Activated effector memory CD4-positive, alpha-beta T cell treated with Interleukin-2 at 50 U/mL for 16 hours (primary cell): ENCODE data around the gene PRSS38.

Experiments used
- DNase-seq: peaks from one replicate; pipeline ENCODE4 v3.0.0-alpha.2; 2020

Gene PRSS38

GRCh38 chr1:227886993-227887696 lies 71.7 kb downstream of the PRSS38 start:
- DNase-seq: peak; percentile 31

GRCh38 chr1:227887697-227888403 lies 72.4 kb downstream of the PRSS38 start:
- peak; percentile 0 for DNase-seq

GRCh38 chr1:227888404-227889046 lies 73.0 kb downstream of the PRSS38 start:
- DNase-seq: peak; percentile 0

- DNase-seq: no peak
Observed at GRCh38 chr1:227889047-227889862, 73.8 kb downstream of the PRSS38 start.

- peak; percentile 0 for DNase-seq
Observed at GRCh38 chr1:227889863-227890405, 74.5 kb downstream of the PRSS38 start.

GRCh38 chr1:227890451-227891222 lies 75.2 kb downstream of the PRSS38 start:
- DNase-seq: peak; percentile 0

GRCh38 chr1:227891223-227891954 lies 75.9 kb downstream of the PRSS38 start:
- DNase-seq: peak; percentile 0

- no peak for DNase-seq
Observed at GRCh38 chr1:227891955-227892488, 76.5 kb downstream of the PRSS38 start.

GRCh38 chr1:227892489-227893299 lies 77.2 kb downstream of the PRSS38 start:
- DNase-seq: peak; percentile 0

GRCh38 chr1:227893300-227893948 lies 77.9 kb downstream of the PRSS38 start:
- DNase-seq: no peak

GRCh38 chr1:227893949-227894721 lies 78.7 kb downstream of the PRSS38 start:
- no peak for DNase-seq

GRCh38 chr1:227894831-227895451 lies 79.5 kb downstream of the PRSS38 start:
- DNase-seq: no peak
